GM21447 (cell line): Measurements from ENCODE around the gene LMO1.

Experiments
- ATAC-seq: cut with Tn5 transposase; IDR thresholded peaks from one replicate; pipeline ENCODE4 v1.9.1; 2021; ENCODE audit not compliant: unreplicated experiment

Gene LMO1

GRCh38 chr11:8266246-8267241 is 2.9 kb upstream of the LMO1 start:
- no peak for ATAC-seq

- no peak for ATAC-seq
Measured at GRCh38 chr11:8265681-8266241, 2.1 kb upstream of the LMO1 start.

GRCh38 chr11:8263109-8263768 is 439 bp downstream of the LMO1 start:
- ATAC-seq, result no peak

- no peak for ATAC-seq
Measured at GRCh38 chr11:8262552-8263108, 1.0 kb downstream of the LMO1 start.

- ATAC-seq, result no peak
Measured at GRCh38 chr11:8261921-8262551, 1.6 kb downstream of the LMO1 start.

- ATAC-seq, result no peak
Measured at GRCh38 chr11:8261291-8261690, 2.4 kb downstream of the LMO1 start.

GRCh38 chr11:8260202-8260966 is 3.3 kb downstream of the LMO1 start:
- no peak for ATAC-seq

GRCh38 chr11:8259306-8259959 is 4.2 kb downstream of the LMO1 start:
- ATAC-seq, result no peak

- ATAC-seq, result no peak
Measured at GRCh38 chr11:8258784-8259183, 4.9 kb downstream of the LMO1 start.

GRCh38 chr11:8258289-8258688 is 5.4 kb downstream of the LMO1 start:
- no peak for ATAC-seq

GRCh38 chr11:8257003-8257664 is 6.5 kb downstream of the LMO1 start:
- ATAC-seq, result no peak

- no peak for ATAC-seq
Measured at GRCh38 chr11:8256271-8257002, 7.2 kb downstream of the LMO1 start.

GRCh38 chr11:8253566-8253965 is 10.1 kb downstream of the LMO1 start:
- no peak for ATAC-seq

GRCh38 chr11:8252946-8253345 is 10.7 kb downstream of the LMO1 start:
- no peak for ATAC-seq

- ATAC-seq, result no peak
Measured at GRCh38 chr11:8252388-8252787, 11.3 kb downstream of the LMO1 start.

- no peak for ATAC-seq
Measured at GRCh38 chr11:8251616-8252295, 11.9 kb downstream of the LMO1 start.

- ATAC-seq, result no peak
Measured at GRCh38 chr11:8250981-8251615, 12.6 kb downstream of the LMO1 start.

GRCh38 chr11:8250434-8250833 is 13.2 kb downstream of the LMO1 start:
- ATAC-seq, result no peak
